GM19452 (cell line): ENCODE measurements around the gene CYP2J2.
"Not testable (repeated sequence)": the region's sequence is repeated elsewhere in the genome, so short reads cannot be mapped to it uniquely, and the experiment has no call there.

Source experiments
- ATAC-seq: cut with Tn5 transposase; IDR thresholded peaks from one replicate; pipeline ENCODE4 v1.9.1; 2021; ENCODE audit not compliant: unreplicated experiment

The CYP2J2 gene

GRCh38 chr1:59921258-59921899 is 5.2 kb downstream of the CYP2J2 start:
- ATAC-seq = not testable (repeated sequence)

- ATAC-seq = no peak
Observed at GRCh38 chr1:59919746-59920145, 6.8 kb downstream of the CYP2J2 start.

DNA sequence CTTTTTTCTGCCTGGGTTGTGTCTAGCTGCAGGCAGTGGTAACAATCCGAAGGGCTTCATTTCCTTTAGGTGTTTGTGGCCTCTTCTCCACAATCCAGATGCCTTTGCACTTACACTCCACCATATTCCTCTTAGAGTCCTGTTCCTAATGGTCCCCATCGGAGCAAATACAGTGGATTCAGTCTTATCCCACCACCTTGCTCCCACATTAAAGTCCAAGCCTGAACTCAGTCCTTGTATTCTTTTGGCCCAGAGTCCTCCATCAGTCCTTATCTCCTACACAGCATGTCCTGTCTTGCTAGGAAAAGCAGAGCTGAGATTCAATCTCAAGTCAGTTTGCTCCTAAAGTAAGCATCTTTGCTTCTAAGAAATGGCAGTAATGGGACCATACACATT is 8.8 kb downstream of the CYP2J2 start:
- ATAC-seq = no peak

GRCh38 chr1:59917026-59917784 is 9.4 kb downstream of the CYP2J2 start:
- no peak for ATAC-seq

DNA sequence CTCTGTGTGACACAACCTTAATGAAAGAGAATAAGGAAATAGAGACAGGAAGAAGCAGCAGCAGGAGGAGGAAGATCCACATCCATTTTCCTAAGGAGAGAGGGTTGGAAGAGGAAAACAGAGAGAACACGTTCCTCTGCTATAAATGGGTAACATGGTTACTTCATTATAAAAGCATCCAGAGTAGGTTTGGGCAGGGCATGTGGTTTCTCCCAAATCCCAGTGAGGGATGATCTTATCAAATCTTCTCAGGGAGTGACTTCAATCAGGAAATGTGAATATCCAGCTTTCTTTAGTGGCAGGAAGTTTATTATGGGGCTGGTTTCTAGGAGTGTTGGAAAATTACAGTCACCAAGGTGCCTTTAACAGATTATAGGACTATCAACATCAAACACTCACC is 11.1 kb downstream of the CYP2J2 start:
- no peak for ATAC-seq

DNA sequence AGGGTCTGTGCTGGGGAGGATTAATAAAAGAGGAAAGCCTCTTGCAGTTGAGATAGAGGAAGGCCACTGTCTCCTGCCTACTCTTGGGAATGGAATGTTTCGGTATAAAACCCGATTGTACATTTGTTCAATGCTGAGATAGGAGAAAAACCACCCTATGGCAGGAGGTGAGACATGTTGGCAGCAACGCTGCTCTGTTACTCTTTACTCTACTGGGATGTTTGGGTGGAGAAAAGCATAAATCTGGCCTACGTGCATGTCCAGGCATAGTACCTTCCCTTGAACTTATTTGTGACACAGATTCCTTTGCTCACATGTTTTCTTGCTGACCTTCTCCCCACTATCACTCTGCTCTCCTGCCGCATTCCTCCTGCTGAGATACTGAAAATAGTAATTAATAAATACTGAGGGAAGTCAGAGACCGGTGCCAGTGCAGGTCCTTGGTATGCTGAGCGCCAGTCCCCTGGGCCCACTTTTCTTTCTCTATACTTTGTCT is 11.7 kb downstream of the CYP2J2 start:
- not testable (repeated sequence) for ATAC-seq

DNA sequence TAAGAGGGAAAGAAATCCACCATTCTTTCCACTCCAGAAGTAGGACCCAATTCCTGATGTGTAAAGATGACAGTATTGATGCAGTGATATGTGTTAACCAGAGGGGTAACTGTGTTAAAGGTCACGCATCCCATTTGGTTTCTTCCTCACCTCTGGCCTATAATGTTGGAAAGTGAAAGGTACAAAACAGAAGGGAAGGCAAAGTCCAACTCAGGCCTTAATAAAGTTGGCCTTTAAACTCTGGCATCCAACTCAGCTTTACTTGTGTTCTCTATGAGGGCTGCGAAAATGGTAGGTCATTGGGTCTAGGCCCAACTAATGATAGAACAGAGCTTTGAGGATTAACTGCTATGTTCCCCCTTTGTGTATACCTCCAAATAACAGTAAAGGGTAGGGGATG is 17.9 kb downstream of the CYP2J2 start:
- no peak for ATAC-seq

- no peak for ATAC-seq
Observed at GRCh38 chr1:59908084-59908483, 18.5 kb downstream of the CYP2J2 start.

DNA sequence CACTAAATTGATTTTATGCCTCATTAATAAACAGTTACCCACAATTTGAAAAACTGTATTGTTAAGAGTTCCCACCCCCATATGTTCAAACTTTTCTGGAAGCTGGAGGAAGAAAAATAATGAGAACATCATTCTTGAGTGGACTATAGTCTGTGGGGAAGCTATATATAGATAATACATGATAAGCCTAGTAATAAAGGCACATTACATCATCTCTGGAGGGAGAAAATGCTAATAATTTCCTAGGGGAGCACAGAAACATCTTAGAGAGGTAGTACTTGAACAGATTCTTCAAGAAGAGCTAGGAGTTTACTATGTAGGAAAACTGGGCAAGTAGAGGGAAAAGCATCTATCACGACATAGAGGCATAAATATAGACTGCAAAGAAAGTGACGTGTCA is 19.6 kb downstream of the CYP2J2 start:
- ATAC-seq = no peak

GRCh38 chr1:59903141-59903754 is 23.3 kb downstream of the CYP2J2 start:
- peak; percentile 64 for ATAC-seq

DNA sequence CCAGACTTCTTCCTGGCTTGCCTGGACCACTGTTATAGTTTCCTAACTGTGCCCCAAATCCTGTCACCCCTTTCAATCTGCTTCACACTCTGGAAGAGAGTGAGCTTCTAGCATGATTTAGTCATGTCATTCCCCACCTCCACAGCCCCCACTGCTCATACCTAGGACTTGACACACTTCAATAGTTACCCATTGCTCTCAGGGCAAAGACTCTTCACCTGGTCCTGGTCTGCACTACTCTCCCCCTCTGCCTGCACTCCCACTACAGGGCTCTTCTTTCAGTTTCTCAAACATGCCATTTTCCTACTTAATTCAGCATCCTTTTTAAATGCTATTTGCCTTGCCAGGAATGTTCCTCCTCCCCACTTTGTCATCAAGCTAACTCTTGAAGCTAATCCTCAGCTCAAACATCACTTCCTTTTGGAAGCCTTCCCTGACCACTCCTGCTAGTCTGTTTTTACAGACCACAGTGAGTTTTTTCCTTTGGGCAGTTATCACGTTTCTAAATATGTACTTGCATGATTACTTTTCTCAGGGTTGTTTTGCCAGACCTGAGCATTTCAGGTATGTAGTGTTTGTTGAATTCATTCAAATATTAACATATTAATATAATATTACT is 24.7 kb downstream of the CYP2J2 start:
- no peak for ATAC-seq

DNA sequence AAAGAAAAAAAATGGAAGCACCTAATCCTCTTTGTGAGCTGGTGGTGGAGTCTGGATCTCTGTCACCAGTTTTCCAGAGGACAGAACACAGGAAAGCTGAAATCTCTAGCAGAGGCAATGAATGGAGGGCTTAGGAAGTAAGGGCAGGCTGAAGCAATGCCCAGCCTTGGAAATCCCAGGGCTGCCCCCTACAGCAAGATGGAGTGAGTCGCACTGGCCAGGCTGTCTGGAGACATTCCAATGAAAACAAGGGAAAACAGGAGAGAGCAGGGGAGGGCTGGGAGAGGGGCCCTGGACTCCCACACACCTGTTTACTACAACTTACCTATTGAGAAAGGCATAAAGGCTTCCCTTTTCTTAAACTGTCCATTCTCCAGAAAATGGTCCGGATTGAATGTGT is 25.9 kb downstream of the CYP2J2 start:
- no peak for ATAC-seq

DNA sequence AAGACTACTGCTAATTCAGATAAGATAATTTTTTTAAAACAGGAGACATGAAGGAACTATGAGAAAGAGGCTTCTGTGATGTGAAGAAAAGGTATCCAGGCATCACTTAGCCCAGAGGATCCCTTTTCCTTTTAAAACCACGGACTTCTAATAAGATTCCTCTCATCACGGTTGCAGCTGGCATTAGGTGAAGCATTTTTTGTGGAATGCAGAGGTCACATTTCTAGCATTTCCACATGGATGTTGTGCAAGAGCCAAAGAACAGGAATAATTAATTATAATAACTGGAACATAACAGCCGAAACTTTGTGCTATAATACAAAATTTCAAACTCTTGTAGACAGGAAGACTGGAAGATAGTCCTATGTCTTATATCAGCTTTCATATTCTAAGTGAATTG is 27.6 kb downstream of the CYP2J2 start:
- no peak for ATAC-seq

- no peak for ATAC-seq
Observed at GRCh38 chr1:59897165-59897564, 29.4 kb downstream of the CYP2J2 start.

DNA sequence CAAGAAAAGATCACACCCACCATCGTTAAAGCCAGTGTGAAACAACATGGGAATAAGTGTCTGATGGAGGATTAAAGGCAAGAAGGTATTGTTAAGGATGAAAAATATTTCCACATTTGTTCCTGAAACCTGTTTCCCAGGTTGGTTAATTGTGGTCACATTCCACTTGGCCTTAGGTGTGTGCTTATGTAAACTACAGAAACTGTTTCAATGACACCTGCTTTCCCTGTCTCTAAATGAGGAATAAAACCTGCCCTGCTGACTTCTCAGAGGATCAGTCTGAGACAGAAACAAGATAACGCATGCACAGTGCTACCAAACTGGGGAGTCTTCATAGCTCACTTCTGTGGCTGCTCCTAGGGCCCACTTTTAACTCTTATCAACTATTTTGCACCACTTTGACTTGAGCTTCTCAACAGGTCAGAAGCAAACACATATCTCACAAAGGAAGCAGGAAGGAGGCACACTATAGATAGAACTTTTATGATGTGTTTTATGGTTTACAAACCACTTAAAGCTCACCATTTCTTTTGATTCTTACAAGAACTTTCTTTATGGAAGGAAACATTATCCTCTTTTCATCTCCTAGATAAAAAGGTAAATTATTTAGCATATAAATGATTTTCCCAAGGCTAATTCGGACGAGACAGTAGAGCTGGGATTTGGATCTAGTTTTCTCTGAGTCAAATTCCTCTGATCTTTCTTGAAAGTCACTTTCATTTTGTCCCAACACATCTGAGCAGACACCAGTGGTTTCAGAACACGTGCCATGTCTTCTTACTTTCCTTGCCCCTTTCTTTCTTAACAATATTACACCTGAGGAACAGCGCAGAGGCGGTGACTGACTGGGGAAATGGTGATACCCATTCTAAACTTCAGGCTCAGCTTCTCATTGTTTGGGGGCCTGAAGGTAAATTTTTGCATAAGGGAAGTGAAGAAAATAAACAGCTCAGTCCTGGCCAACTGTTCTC is 33.4 kb downstream of the CYP2J2 start:
- no peak for ATAC-seq

GRCh38 chr1:59885160-59885832 is 41.3 kb downstream of the CYP2J2 start:
- ATAC-seq = no peak

DNA sequence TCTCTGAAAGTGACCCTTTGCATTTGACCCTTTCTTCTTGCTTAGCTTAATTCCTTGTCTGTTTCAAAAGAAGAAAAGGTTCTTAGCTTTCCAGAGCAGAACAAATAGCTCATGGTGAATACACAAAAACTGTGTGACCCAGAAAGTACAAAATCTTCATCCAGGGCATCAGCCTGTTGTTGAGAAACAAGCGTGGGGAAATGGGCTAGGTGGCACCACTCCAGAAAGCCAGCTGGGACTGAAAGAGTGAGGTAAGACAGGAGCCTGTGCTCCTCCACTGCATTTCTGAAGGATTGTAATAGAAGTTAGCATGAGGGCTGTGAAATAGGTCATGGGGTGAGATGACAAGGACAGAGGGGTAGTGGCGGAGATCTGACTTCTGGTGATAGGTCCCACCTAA is 45.8 kb downstream of the CYP2J2 start:
- no peak for ATAC-seq

DNA sequence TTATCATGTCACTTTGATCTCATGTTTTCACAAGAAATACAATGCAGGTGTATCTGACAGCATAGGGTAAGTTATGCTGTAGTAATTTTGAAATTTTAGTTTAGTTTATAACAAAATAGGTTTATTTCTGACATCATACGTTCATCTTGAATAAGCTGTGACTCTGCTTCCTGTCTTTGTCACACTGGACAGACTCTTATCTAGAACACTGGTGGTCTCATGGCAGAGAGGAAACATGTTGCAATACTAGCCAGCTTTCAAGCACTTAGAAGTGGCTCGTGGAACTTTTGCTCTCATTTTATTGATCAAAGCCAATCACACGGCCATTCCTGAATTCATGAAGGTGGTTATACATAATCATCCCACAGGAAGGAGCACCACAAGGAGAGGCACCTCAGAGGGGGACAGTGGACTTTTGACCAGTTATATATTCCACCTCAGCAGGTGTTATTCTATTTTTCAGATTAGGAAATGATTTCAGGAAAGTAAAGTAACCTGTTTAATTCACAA is 46.5 kb downstream of the CYP2J2 start:
- ATAC-seq = no peak

- peak; percentile 56 for ATAC-seq
Observed at GRCh38 chr1:59879574-59879973, 47.0 kb downstream of the CYP2J2 start.

DNA sequence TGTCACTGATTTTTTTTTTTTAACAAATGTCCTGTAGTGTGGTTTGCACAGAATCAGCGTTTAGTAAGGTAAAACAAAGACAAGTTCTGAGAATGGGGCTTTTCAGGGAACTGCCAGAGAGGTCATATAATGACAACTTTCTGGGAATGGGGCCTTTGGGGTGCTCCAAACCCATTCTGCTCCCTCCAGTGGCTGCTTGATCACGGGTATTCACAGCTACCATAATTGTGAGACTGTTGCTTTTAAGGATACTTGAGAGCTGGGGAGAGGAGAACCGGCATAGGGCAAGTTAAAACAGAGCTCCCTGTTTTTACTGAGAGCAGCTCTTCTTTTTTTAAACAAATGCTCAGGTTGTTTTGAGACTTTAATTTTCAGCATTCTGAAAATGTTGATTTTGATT is 48.2 kb downstream of the CYP2J2 start:
- no peak for ATAC-seq
